ENCODE measurements around the gene BUD23.

Gene BUD23

GRCh38 chr7:73742753-73743641 lies 59.6 kb downstream of the BUD23 start:
- DNase-seq, result no peak

- DNase-seq, result no peak
Measured at GRCh38 chr7:73746378-73746777, 63.0 kb downstream of the BUD23 start.
